ENCODE measurements around the gene STK24.
A peak's percentile ranks its signal among the peaks of the same experiment; 100 is the strongest.

The STK24 gene

DNA sequence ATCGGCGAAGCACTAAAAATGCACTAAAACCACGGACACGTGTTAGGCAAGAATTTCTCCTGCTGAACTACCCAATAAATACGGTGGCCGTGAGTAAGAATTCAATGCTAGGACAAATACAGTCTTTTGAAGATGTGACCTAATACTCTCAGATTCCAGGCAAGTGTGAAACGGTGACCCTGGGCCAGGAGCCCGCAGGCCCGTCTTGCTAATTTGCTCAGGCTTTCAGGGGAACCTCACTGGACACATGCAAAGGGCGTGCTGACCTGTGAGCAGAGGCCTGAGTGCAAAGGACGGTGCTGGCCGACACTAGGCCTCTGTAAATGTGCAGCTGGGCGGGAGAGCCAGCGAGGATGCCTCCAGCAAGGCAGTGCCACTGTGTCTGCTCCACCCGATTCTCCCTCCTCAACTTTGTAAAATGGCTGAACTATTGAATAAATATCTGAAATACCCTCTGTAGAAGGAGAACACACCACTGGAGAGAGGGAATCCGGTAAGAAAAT, 70.1 kb downstream of the STK24 start:
- H3K36me3 ChIP-seq (ENCODE audit: control insufficient read depth in 1 of 2, insufficient read depth in 2 of 2, low read length in 2 of 2) = peaks cover 4 to 5% of the 10 kb centered on the region in 2 experiments
- H4K12ac ChIP-seq (ENCODE audit: low read depth, low read length) = no peak overlapping the region
- no peaks in the 10 kb centered on the region for H3K9me3 ChIP-seq (ENCODE audit: insufficient read depth, low read depth, low read length)
- DNase-seq = no peak
- no peak overlapping the region for H3K27ac ChIP-seq (ENCODE audit: low read depth, low read length)
- no peak overlapping the region for H2BK12ac ChIP-seq (ENCODE audit: low read length)
- peaks cover 1% of the 10 kb centered on the region for H3K79me2 ChIP-seq (ENCODE audit: control insufficient read depth, insufficient read depth, low read length, poor library complexity)
- H3K4me3 ChIP-seq (ENCODE audit: low read depth, low read length) = no peak overlapping the region
- H3K4ac ChIP-seq (ENCODE audit: low read depth, low read length) = peak overlapping the region; percentile 9
- H3K9ac ChIP-seq (ENCODE audit: low read length) = no peak overlapping the region
- no peak overlapping the region for H2AFZ ChIP-seq (ENCODE audit: insufficient read depth, low read length, poor library complexity)
- WGBS (ENCODE audit: extremely low coverage, insufficient coverage, insufficient read length) = no CpG with 5 or more reads among the region's 16 CpGs
- H3K14ac ChIP-seq (ENCODE audit: low read length) = no peak overlapping the region
- no peaks in the 10 kb centered on the region for H3K27me3 ChIP-seq (ENCODE audit: insufficient read depth, low read length)
- no peak overlapping the region for H3K23ac ChIP-seq (ENCODE audit: low read length)
- no peak overlapping the region for H2BK120ac ChIP-seq (ENCODE audit: insufficient read depth, low read length, poor library complexity)
- H4K91ac ChIP-seq (ENCODE audit: low read depth, low read length) = no peak overlapping the region
- H3K18ac ChIP-seq (ENCODE audit: low read length) = no peak overlapping the region
- no peak overlapping the region for H3K4me2 ChIP-seq (ENCODE audit: low read length)
- no peaks in the 10 kb centered on the region for H3K79me1 ChIP-seq (ENCODE audit: low read length)
- H2BK5ac ChIP-seq (ENCODE audit: low read depth, low read length, poor library complexity) = no peak overlapping the region
- H4K8ac ChIP-seq (ENCODE audit: low read depth, low read length) = no peak overlapping the region
- H3K4me1 ChIP-seq (ENCODE audit: control insufficient read depth in 1 of 2, insufficient read depth in 2 of 2, low read length in 2 of 2) = peaks cover 5 to 10% of the 10 kb centered on the region in 2 experiments
- H2AK5ac ChIP-seq (ENCODE audit: low read length) = no peak overlapping the region

DNA sequence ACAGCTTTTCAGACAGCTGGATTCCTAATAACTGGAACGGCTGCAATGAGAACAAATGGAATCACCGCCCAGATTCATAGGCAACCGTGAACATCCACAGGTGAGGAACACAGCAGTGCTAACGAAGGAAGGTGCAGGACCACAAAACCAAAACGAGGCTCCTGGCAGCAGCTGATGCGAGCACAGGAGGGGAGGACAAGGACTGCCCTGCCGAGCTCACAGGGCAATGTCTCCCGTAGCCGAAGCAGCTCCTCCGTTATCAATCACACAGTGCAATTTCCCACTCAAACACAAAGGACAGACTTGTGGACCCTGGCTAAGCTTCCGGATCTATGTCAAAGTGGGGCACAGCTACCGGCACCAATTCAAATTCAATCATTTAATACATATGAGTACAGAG, 70.6 kb downstream of the STK24 start:
- no peak overlapping the region for H3K18ac ChIP-seq (ENCODE audit: low read length)
- H3K4me2 ChIP-seq (ENCODE audit: low read length) = no peak overlapping the region
- no peak overlapping the region for H2BK5ac ChIP-seq (ENCODE audit: low read depth, low read length, poor library complexity)
- no peak overlapping the region for H4K8ac ChIP-seq (ENCODE audit: low read depth, low read length)
- H3K27me3 ChIP-seq (ENCODE audit: insufficient read depth, low read length) = no peaks in the 10 kb centered on the region
- no peak overlapping the region for H2AFZ ChIP-seq (ENCODE audit: insufficient read depth, low read length, poor library complexity)
- DNase-seq = no peak
- no peak overlapping the region for H2AK5ac ChIP-seq (ENCODE audit: low read length)
- H3K9me3 ChIP-seq (ENCODE audit: insufficient read depth, low read depth, low read length) = no peaks in the 10 kb centered on the region
- no peak overlapping the region for H3K4me3 ChIP-seq (ENCODE audit: low read depth, low read length)
- H3K27ac ChIP-seq (ENCODE audit: low read depth, low read length) = no peak overlapping the region
- no peaks in the 10 kb centered on the region for H3K79me1 ChIP-seq (ENCODE audit: low read length)
- no peak overlapping the region for H4K12ac ChIP-seq (ENCODE audit: low read depth, low read length)
- peaks cover 5 to 10% of the 10 kb centered on the region in 2 experiments for H3K4me1 ChIP-seq (ENCODE audit: control insufficient read depth in 1 of 2, insufficient read depth in 2 of 2, low read length in 2 of 2)
- no peak overlapping the region for H3K9ac ChIP-seq (ENCODE audit: low read length)
- H3K79me2 ChIP-seq (ENCODE audit: control insufficient read depth, insufficient read depth, low read length, poor library complexity) = peaks cover 1% of the 10 kb centered on the region
- H4K91ac ChIP-seq (ENCODE audit: low read depth, low read length) = no peak overlapping the region
- no CpG with 5 or more reads among the region's 12 CpGs for WGBS (ENCODE audit: extremely low coverage, insufficient coverage, insufficient read length)
- H2BK120ac ChIP-seq (ENCODE audit: insufficient read depth, low read length, poor library complexity) = no peak overlapping the region
- H2BK12ac ChIP-seq (ENCODE audit: low read length) = no peak overlapping the region
- no peak overlapping the region for H3K4ac ChIP-seq (ENCODE audit: low read depth, low read length)
- no peak overlapping the region for H3K14ac ChIP-seq (ENCODE audit: low read length)
- H3K36me3 ChIP-seq (ENCODE audit: control insufficient read depth in 1 of 2, insufficient read depth in 2 of 2, low read length in 2 of 2) = peaks cover 4 to 5% of the 10 kb centered on the region in 2 experiments
- no peak overlapping the region for H3K23ac ChIP-seq (ENCODE audit: low read length)

DNA sequence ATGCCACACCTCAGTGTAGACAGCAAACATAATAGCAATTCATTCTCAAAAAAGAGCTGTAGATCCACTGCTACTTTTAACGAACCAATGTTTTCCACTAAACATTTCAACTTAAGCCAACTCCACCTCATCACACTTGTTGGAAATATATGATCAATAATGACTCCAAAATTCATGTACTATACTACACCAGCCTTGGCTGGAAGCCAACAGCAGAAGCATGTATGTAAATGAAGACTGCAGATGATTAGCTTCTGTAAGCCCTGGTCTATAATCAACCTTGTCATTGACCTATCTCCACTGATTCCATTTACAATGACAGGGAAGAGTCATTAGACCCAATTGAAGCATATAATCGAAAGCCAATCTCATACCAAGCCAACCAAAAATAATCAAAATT, 71.7 kb downstream of the STK24 start:
- no peak for DNase-seq
- Histone ChIP-seq H3K9me3 (ENCODE audit: insufficient read depth, low read depth, low read length) (no peaks in the 10 kb centered on the region), H3K36me3 (ENCODE audit: control insufficient read depth in 1 of 2, insufficient read depth in 2 of 2, low read length in 2 of 2) (peaks cover 4 to 5% of the 10 kb centered on the region in 2 experiments), H3K4me2 (ENCODE audit: low read length) (no peak overlapping the region), H3K79me1 (ENCODE audit: low read length) (no peaks in the 10 kb centered on the region), H2BK5ac (ENCODE audit: low read depth, low read length, poor library complexity) (no peak overlapping the region), H4K8ac (ENCODE audit: low read depth, low read length) (no peak overlapping the region), H3K79me2 (ENCODE audit: control insufficient read depth, insufficient read depth, low read length, poor library complexity) (peaks cover 1% of the 10 kb centered on the region), H3K14ac (ENCODE audit: low read length) (no peak overlapping the region), H3K9ac (ENCODE audit: low read length) (no peak overlapping the region), H3K18ac (ENCODE audit: low read length) (no peak overlapping the region), H3K23ac (ENCODE audit: low read length) (no peak overlapping the region), H3K27ac (ENCODE audit: low read depth, low read length) (no peak overlapping the region), H3K4me1 (ENCODE audit: control insufficient read depth in 1 of 2, insufficient read depth in 2 of 2, low read length in 2 of 2) (peaks cover 5 to 12% of the 10 kb centered on the region in 2 experiments), H3K4ac (ENCODE audit: low read depth, low read length) (no peak overlapping the region), H2BK120ac (ENCODE audit: insufficient read depth, low read length, poor library complexity) (no peak overlapping the region), H2AK5ac (ENCODE audit: low read length) (no peak overlapping the region), H2AFZ (ENCODE audit: insufficient read depth, low read length, poor library complexity) (no peak overlapping the region), H4K12ac (ENCODE audit: low read depth, low read length) (no peak overlapping the region), H3K4me3 (ENCODE audit: low read depth, low read length) (no peak overlapping the region), H3K27me3 (ENCODE audit: insufficient read depth, low read length) (no peaks in the 10 kb centered on the region), H2BK12ac (ENCODE audit: low read length) (no peak overlapping the region), H4K91ac (ENCODE audit: low read depth, low read length) (no peak overlapping the region)
- WGBS (ENCODE audit: extremely low coverage, insufficient coverage, insufficient read length) = no CpG with 5 or more reads among the region's 2 CpGs

DNA sequence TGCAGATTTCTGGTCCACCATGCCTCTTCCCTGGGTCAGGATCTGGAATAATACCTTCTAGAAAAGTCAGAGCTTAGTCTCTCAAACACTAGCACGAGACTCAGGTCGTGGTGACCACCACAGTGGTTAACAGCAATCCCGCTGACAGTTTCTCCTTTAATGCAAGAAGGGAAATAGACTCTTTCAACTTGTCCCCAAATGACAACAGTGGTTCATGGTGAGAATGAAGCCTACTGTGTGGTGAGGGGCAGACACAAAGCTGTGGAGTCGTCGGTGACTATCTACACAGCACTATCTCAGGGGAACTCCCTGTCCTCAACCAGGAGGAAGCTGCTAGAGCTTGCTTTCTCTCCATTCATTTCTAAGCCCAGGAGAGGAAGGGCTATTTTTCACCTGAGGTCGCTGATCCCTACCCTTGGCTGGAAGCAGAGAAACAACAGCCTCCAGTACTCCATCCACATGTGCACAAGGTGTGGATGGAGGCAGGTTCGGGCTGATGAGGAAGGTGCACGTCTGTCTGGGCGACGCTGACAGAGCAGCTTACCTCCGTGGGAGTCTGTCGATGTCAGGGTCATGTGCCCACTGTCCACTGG, 72.4 kb downstream of the STK24 start:
- Histone ChIP-seq H2AFZ (ENCODE audit: insufficient read depth, low read length, poor library complexity) (no peak overlapping the region), H3K79me1 (ENCODE audit: low read length) (no peaks in the 10 kb centered on the region), H3K27me3 (ENCODE audit: insufficient read depth, low read length) (no peaks in the 10 kb centered on the region), H2BK12ac (ENCODE audit: low read length) (no peak overlapping the region), H3K4me1 (ENCODE audit: control insufficient read depth in 1 of 2, insufficient read depth in 2 of 2, low read length in 2 of 2) (peaks cover 3 to 11% of the 10 kb centered on the region in 2 experiments), H2BK5ac (ENCODE audit: low read depth, low read length, poor library complexity) (no peak overlapping the region), H4K12ac (ENCODE audit: low read depth, low read length) (no peak overlapping the region), H3K79me2 (ENCODE audit: control insufficient read depth, insufficient read depth, low read length, poor library complexity) (peaks cover 1% of the 10 kb centered on the region), H3K4ac (ENCODE audit: low read depth, low read length) (no peak overlapping the region), H2AK5ac (ENCODE audit: low read length) (no peak overlapping the region), H3K9me3 (ENCODE audit: insufficient read depth, low read depth, low read length) (no peaks in the 10 kb centered on the region), H3K9ac (ENCODE audit: low read length) (no peak overlapping the region), H4K8ac (ENCODE audit: low read depth, low read length) (no peak overlapping the region), H3K4me2 (ENCODE audit: low read length) (no peak overlapping the region), H3K23ac (ENCODE audit: low read length) (no peak overlapping the region), H4K91ac (ENCODE audit: low read depth, low read length) (no peak overlapping the region), H2BK120ac (ENCODE audit: insufficient read depth, low read length, poor library complexity) (no peak overlapping the region), H3K14ac (ENCODE audit: low read length) (no peak overlapping the region), H3K27ac (ENCODE audit: low read depth, low read length) (no peak overlapping the region), H3K18ac (ENCODE audit: low read length) (no peak overlapping the region), H3K4me3 (ENCODE audit: low read depth, low read length) (no peak overlapping the region), H3K36me3 (ENCODE audit: control insufficient read depth in 1 of 2, insufficient read depth in 2 of 2, low read length in 2 of 2) (peaks cover 2 to 5% of the 10 kb centered on the region in 2 experiments)
- no peak for DNase-seq
- WGBS (ENCODE audit: extremely low coverage, insufficient coverage, insufficient read length) = no CpG with 5 or more reads among the region's 12 CpGs
